ENCODE measurements around the gene ATXN7L1. TPM values are rescaled to one million over a fixed set of nuclear protein-coding genes. Genes with fewer than 3 reads are reported as not detected.

ATXN7L1 gene
- total and polyA plus RNA-seq, 7 donors: 5.4 to 20.5 (median 12.8) TPM

DNA sequence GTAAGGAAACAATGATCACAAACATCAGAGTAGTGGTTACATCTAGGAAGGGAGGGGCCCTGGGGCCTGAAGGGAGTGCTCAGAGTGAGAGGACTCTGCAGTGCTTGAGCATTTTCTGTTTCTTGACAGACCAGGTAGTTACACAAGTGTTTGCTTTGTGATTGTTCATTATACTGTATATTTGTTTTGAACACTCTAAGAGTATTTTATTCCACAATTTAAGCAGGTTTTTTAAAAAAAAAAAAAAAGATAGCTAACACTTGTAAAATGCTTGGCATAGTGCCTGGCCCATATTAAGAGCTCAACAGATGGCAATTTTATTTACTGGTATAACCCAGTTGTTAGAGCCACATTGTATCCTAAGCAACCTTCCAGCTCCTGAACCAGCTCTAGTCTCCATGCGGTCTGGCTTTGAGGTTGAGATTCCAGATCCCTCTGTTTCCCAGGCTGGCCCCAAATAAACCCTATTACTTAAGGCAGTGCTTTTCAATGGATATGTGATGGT is 20.1 kb upstream of the ATXN7L1 start:
- intact Hi-C loops (cut with DNase I): no loop called here
- H3K27me3 ChIP-seq: no peaks in the 10 kb centered on the region
- peak overlapping the region in 1 of 4 donors; percentile 53 for H3K27ac ChIP-seq
- H3K36me3 ChIP-seq: no peaks in the 10 kb centered on the region
- no peaks in the 10 kb centered on the region for H3K9me3 ChIP-seq
- TF ChIP-seq EP300 (IDR thresholded peaks at IDR 0.05) (no peak), POLR2AphosphoS5 (IDR thresholded peaks at IDR 0.05) (no peak), POLR2A (IDR thresholded peaks at IDR 0.05) (no peak)
- TF ChIP-seq, protein P1, sequence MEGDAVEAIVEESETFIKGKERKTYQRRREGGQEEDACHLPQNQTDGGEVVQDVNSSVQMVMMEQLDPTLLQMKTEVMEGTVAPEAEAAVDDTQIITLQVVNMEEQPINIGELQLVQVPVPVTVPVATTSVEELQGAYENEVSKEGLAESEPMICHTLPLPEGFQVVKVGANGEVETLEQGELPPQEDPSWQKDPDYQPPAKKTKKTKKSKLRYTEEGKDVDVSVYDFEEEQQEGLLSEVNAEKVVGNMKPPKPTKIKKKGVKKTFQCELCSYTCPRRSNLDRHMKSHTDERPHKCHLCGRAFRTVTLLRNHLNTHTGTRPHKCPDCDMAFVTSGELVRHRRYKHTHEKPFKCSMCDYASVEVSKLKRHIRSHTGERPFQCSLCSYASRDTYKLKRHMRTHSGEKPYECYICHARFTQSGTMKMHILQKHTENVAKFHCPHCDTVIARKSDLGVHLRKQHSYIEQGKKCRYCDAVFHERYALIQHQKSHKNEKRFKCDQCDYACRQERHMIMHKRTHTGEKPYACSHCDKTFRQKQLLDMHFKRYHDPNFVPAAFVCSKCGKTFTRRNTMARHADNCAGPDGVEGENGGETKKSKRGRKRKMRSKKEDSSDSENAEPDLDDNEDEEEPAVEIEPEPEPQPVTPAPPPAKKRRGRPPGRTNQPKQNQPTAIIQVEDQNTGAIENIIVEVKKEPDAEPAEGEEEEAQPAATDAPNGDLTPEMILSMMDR (IDR thresholded peaks at IDR 0.05): no peak
- WGBS, 2 donors: 16 to 62% methylated on average over 1 of the region's 1 CpG
- DNase-seq: no peak
- H3K4me3 ChIP-seq: no peak overlapping the region
- H3K4me1 ChIP-seq: peaks cover 0 to 21% (median 10%) of the 10 kb centered on the region in 4 donors

DNA sequence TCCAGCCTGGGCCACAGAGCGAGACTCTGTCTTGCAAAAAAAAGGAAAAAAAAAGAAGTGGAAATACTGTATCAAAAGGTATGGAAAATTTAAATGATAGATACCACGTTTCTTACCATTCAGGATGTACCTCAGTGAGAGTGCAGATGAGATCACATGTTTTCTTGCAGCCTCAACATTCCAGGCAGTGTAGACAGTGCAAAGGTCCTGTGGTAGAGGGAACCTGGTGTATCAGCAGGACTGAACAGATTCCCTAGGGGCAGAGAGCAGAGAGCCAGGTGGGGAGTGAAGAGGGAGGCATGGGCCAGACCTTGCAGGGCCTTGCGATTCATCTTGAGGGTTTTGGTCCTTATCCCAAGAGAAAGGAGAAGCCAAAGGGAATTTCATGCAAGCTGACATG is 17.7 kb upstream of the ATXN7L1 start:
- no peak for DNase-seq
- no peaks in the 10 kb centered on the region for H3K9me3 ChIP-seq
- intact Hi-C loops (cut with DNase I): no loop called here
- TF ChIP-seq, protein P1 (IDR thresholded peaks at IDR 0.05): no peak
- TF ChIP-seq POLR2A (IDR thresholded peaks at IDR 0.05) (no peak), EP300 (IDR thresholded peaks at IDR 0.05) (no peak), POLR2AphosphoS5 (IDR thresholded peaks at IDR 0.05) (no peak)
- no peak overlapping the region for H3K27ac ChIP-seq
- H3K4me3 ChIP-seq: no peak overlapping the region
- no peaks in the 10 kb centered on the region for H3K27me3 ChIP-seq
- H3K4me1 ChIP-seq: peaks cover 0 to 13% (median 5%) of the 10 kb centered on the region in 4 donors
- H3K36me3 ChIP-seq: peaks cover 0 to 10% (median 0%) of the 10 kb centered on the region in 4 donors
- WGBS, 2 donors: 94 to 98% methylated on average over 3 of the region's 3 CpGs

DNA sequence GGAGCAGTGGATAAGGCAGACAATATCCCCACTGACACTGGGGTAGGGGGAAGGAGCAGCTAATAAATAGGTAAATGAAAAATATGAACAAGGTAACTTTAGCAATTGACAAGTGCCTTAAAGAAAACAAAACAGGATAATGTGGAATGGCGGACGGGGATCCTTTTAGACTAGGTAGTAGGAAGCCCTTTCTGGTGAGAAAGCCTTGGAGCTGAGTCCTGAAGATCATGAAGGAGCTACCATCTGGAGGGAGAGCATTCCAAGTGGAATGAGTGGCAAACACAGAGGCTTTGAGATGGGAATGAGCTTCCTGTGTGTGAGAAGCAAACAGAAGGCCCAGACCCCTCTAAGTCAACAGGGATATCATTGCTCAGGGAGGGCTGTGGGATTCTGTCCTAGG is 16.0 kb upstream of the ATXN7L1 start:
- H3K27ac ChIP-seq: no peak overlapping the region
- DNase-seq: no peak
- 95 to 98% methylated on average over 2 of the region's 2 CpGs for WGBS, 2 donors
- H3K27me3 ChIP-seq: no peaks in the 10 kb centered on the region
- H3K4me1 ChIP-seq: peaks cover 0 to 12% (median 7%) of the 10 kb centered on the region in 4 donors
- intact Hi-C loops (cut with DNase I): no loop called here
- TF ChIP-seq EP300 (IDR thresholded peaks at IDR 0.05) (no peak), POLR2AphosphoS5 (IDR thresholded peaks at IDR 0.05) (no peak), POLR2A (IDR thresholded peaks at IDR 0.05) (no peak)
- TF ChIP-seq, protein P1 (IDR thresholded peaks at IDR 0.05): no peak
- H3K4me3 ChIP-seq: no peak overlapping the region
- no peaks in the 10 kb centered on the region for H3K9me3 ChIP-seq
- peaks cover 0 to 10% (median 0%) of the 10 kb centered on the region in 4 donors for H3K36me3 ChIP-seq

DNA sequence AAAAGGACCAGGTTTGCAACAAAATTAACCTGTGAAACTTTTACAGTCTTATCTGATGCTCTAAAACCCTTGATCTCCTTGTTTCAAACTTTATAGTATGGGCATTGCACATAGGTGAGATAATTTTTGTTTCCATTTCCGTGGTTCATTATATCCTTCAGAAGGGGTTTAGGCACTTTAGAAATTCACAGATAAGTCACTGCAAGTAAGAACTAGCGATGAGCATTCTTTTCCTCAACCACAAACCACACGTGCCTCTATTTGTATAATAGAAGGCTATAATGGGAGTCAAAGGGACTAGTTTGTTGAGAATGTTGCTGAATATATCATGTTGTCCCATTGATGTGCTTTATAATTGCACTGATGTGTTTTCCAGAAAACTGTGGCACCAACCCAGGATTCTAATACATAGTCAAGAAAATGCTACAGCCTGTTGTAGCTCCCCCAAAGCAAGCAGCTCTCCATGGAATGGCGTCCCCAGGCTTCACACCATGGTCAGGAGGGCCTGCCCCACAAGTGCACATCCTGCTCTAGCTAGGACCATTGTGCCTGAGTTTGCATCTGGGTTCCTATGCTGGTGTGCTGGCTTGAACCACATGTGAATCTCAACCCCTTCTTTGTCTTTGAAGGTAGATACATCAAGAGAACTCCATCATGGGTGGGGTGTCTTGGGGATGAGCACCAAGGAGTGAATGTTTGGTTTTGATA is 14.0 kb upstream of the ATXN7L1 start:
- WGBS, 2 donors: 43 to 62% methylated on average over 4 of the region's 4 CpGs
- Histone ChIP-seq H3K27ac (no peak overlapping the region), H3K36me3 (peaks cover 0 to 10% (median 0%) of the 10 kb centered on the region in 4 donors), H3K4me1 (peaks cover 0 to 8% (median under 1%) of the 10 kb centered on the region in 4 donors), H3K9me3 (no peaks in the 10 kb centered on the region), H3K27me3 (no peaks in the 10 kb centered on the region), H3K4me3 (no peak overlapping the region)
- intact Hi-C loops (cut with DNase I): no loop called here
- TF ChIP-seq POLR2AphosphoS5 (IDR thresholded peaks at IDR 0.05) (no peak), POLR2A (IDR thresholded peaks at IDR 0.05) (no peak), EP300 (IDR thresholded peaks at IDR 0.05) (no peak)
- TF ChIP-seq, protein P1 (IDR thresholded peaks at IDR 0.05): no peak
- no peak for DNase-seq
